Measurements from ENCODE around the gene FRMPD3.

Gene FRMPD3

DNA sequence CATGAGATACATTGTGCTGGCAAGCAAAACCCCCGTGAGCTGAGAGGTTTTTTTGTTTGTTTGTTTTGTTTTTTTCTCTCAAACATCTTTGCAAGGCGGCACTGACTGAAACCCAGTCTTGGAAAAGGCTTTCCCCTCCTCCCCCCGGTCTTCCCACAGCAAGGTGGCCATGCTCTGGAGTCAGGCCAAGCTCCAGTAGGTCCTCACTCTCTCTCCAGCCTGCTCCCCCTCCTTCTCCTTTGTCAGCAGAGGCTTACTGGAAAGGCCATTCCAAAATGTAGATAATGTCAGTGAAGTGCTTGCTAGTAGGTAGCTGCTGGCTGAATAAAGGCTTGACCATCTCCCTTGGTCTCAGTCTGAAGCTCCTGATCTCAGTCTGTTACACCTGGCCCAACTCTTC is 32.6 kb downstream of the FRMPD3 start:
- DNase-seq, result peak; percentile 8

DNA sequence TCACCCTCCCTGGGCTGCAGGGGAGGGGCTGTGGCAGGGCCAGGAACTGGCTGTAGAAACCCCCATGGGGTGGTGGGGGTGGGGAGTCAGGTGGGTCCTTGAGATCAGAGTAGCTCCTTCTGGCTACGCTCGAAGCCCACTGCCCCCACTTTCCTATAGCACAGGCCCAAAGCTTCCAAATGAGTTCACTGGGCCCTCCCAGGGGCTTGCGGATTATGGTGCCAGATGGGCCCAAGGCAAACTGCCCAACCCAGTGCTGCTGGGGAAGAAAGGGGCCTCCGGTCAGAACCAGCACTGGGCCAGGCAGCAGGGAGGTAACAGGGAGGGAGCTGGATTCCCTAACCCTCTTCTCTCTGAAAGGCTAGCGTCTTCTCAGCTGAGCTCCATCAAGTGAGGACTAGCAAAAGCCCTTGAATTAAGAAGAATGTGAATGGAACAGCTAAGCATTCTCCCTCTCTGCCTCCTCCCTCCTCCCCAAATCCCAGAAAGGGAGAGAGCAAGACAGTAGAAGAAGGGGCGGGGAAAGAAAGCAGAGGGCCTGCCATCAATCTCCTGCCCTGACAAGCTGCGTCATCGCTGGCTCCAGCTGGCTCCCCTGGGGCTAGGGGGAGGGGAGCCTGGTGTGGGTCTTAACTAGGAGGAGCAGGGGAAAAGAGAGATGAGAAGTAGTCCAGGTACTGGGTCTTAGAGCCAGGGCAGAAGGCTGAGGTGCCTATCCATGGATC is 34.7 kb downstream of the FRMPD3 start:
- DNase-seq, result no peak

DNA sequence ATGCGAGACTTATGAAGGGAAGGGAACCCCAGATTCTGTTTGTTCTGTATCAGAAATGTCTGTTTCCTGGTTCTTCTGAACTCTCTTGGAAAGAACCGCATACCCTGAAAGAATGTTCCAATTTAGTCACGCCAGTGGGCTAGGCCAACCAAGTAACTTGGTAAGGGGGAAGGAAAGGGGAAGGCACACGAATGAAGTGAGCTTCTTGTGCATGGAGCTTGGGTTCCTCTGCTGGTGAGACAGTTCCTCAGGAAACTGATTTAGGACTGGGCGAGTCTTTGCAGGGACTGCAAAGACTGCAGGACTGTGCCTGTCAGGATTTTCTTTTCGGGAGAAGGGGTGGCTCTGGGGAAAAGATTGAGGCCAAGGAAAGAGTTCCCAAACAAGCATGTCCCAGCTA is 35.6 kb downstream of the FRMPD3 start:
- DNase-seq, result no peak

DNA sequence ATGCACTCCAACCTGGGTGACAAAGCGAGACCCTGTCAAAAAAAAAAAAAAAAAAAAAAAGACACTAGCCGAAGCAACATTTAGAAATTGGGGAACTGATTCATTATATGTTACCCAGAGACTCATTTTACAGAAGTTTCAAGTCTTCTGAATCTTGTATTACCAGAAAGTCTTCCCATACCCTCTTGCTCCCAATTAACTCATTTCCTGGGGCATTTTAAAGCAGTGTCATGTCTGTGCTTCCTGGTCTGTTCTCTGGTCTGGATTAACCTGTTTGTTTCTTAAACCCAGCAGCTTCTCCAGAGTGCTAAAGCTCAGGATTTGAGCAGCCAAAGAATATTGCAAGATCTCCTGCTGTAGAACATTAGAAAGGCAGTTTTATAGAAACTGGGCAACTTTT is 43.7 kb downstream of the FRMPD3 start:
- no peak for DNase-seq

DNA sequence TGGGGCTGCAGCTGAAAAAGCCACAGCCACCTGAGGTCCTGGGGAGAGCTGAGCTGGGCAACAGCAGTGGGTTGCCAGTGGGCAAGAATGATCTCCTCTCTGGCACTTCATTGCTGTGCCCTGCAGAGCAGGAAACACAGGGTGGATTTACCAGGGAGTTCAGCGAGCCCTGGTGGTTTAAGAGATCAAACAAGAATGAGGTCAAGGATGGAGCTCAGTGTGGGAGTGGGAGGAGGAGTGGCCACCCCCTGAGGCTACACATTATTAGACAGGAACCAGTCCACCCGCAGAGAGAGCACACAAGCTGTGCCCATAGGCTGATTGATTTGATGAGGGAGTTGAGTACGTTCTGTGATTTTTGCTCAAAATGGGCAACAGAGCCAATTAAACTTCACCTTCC is 47.3 kb downstream of the FRMPD3 start:
- no peak for DNase-seq

Data from NCI-H1092 treated with DMSO at 0.1 percent for 48 hours (cell line).